ENCODE data around the gene SLC6A1.

SLC6A1 gene

DNA sequence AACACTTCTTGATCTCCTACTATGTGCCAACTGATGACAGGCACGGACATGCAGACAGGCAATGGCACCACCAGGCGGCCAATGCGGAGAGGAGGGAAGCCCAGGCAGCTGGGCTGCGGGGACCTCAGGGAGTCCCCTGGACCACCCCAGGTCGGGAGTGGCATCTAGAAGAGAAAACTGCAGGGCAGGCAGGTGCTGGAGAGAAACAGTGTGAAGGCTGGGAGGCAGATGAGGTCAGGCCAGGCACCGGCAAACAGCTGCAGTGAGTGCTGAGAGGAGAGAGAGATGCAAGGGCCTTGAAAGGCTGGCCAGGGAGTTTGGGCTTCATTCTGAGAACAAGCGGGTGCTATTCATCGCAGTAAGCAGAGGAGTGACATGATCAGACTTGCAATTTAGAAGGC is 29.1 kb downstream of the SLC6A1 start:
- no peak for TF ChIP-seq JUND (IDR thresholded peaks at IDR 0.05; ENCODE audit: low read depth)
- in situ Hi-C loops (cut with HindIII; ENCODE audit: low pct_unique_long_range_greater_than_20kb, low sequenced_read_pairs), result no loop called here
- DNase-seq (ENCODE audit: low read depth in 1 of 2, low spot score in 1 of 2), result no peak

DNA sequence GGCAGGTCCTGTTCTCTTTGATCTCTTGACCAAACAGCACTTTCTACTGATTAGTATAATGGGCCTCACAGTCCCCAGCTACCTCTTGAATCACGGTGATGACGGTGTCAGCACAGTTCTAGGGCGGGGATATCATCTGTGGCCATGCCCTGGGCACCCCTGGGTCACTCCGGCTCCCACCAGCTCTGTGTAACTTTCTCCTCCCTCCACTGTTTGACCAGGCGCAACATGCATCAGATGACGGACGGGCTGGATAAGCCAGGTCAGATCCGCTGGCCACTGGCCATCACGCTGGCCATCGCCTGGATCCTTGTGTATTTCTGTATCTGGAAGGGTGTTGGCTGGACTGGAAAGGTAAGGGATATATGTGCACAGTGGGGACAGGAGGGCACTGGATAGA is 29.6 kb downstream of the SLC6A1 start:
- no peak for DNase-seq (ENCODE audit: low read depth in 1 of 2, low spot score in 1 of 2)
- no peak for TF ChIP-seq JUND (IDR thresholded peaks at IDR 0.05; ENCODE audit: low read depth)
- in situ Hi-C loops (cut with HindIII; ENCODE audit: low pct_unique_long_range_greater_than_20kb, low sequenced_read_pairs), result no loop called here

DNA sequence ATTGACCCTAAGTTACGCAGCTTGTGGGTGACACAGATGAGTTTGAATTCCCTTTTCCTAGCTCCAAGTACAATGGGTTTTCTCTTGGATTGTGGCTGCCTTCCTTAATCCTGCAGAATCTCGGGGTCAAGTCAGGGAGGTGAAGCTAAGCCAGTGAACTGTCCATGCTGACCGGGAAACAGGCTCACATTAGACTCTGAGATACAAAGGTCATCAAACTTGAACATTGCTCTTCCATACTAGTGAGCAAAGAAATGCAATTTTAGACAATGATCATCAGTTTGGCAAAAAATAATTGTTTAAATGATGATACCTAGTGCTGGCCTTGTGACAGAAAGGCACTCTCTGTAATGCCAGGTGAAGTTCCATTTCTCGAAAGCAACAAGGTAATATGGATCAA is 31.6 kb downstream of the SLC6A1 start:
- no peak for TF ChIP-seq JUND (IDR thresholded peaks at IDR 0.05; ENCODE audit: low read depth)
- DNase-seq (ENCODE audit: low read depth in 1 of 2, low spot score in 1 of 2), result no peak
- in situ Hi-C loops (cut with HindIII; ENCODE audit: low pct_unique_long_range_greater_than_20kb, low sequenced_read_pairs), result no loop called here

DNA sequence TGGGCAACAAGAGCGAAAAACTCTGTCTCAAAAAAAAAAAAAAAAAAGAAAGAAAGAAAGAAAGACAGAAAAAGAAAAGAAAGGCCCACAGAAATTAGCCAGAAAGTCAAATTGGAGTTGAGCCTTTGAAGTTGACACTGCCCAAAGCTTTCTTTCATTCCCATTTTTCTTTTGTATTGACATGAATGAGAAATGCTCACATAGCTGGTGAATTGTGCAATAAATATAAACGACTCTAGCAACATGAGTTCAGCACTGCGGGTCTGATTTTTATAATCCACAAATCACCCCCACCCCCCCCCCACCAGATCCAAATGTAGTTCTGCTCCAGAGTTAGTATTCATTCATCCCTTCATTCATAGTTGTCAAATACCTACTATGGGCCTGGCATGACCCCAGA is 37.4 kb downstream of the SLC6A1 start:
- no peak for DNase-seq (ENCODE audit: low read depth in 1 of 2, low spot score in 1 of 2)
- TF ChIP-seq JUND (IDR thresholded peaks at IDR 0.05; ENCODE audit: low read depth), result no peak
- in situ Hi-C loops (cut with HindIII; ENCODE audit: low pct_unique_long_range_greater_than_20kb, low sequenced_read_pairs), result no loop called here

DNA sequence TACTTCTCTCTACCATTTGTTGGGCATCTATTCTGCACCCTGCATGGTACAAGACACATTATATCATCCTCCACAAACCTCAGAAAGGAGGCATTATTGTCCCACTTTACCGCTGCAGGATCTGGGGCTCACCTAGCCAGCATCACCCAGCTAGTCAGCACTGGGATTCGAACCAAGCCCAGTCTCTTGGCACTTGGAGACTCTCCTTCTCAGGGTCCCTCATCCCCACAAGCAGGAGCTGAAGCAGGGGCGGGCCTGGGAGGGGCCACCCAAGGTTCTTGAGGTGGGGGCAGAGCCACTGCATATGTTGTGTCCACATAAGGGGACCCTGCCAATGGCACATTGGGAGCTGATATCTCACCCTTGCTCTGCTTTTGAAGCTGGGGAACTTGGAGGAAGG is 41.3 kb downstream of the SLC6A1 start:
- in situ Hi-C loops (cut with HindIII; ENCODE audit: low pct_unique_long_range_greater_than_20kb, low sequenced_read_pairs), result no loop called here
- no peak for TF ChIP-seq JUND (IDR thresholded peaks at IDR 0.05; ENCODE audit: low read depth)
- DNase-seq (ENCODE audit: low read depth in 1 of 2, low spot score in 1 of 2), result no peak

DNA sequence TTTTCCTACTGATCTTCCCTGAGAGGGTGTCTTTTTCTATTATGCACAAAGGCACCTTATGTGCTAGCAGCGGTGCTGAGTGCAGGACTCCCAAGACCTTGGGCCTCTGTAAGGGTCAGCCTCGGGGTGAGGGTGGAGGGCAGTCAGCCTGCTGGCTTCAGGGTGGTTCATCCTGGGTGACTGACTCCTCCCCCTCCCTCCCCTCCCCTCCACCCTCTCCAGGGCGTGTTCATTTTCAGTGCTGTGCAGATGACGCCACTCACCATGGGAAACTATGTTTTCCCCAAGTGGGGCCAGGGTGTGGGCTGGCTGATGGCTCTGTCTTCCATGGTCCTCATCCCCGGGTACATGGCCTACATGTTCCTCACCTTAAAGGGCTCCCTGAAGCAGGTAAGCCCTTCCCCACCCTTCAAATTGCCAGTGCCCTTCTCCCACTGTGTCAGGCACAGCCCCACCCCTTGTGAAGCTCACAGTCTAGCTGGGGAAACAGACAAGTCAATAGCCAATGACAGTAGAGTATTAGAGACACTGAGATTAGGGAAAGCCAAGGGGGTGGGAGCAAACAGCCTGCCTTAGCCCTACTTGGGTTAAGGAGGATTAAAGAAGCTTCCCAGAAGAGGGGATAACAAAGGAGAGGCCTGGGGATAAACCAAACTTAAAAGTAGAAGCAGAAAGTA is 41.9 kb downstream of the SLC6A1 start:
- DNase-seq (ENCODE audit: low read depth in 1 of 2, low spot score in 1 of 2), result no peak
- TF ChIP-seq JUND (IDR thresholded peaks at IDR 0.05; ENCODE audit: low read depth), result no peak
- in situ Hi-C loops (cut with HindIII; ENCODE audit: low pct_unique_long_range_greater_than_20kb, low sequenced_read_pairs), result no loop called here

DNA sequence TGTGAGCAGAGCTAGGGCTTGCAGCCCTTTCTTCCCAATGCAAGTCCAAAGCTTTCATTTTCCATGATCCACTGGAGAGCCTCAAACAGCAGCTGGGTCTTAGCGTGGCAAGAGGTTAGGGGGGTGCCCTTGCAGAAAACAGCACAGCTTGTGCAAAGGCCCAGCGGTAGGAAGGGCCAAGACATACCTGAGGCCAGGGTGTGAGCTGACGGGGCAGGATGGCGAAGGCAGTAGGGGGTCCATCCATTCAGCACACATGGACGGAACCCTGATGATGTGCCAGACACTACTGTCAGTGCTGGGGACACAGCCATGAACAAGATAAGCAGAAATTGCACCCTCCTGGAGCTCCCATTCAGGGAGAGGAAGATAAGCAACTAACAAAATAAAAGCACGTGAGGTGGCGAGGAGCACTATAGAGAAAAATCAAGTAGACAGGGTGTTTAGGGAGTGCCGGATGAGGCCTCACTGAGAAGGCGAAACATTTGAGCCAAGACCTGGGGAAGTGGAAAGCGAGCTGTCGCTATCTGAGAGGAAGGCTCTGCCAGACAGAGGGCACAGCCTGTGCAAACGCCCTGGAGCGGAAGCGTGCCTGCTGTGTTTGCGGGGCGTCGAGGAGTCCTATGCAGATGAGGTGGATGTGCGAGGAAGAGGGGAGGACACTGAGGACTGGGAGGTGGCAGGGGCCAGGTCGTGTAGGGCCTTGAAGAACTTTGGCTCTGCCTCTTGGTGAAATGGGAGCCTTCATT is 43.4 kb downstream of the SLC6A1 start:
- in situ Hi-C loops (cut with HindIII; ENCODE audit: low pct_unique_long_range_greater_than_20kb, low sequenced_read_pairs), result no loop called here
- DNase-seq (ENCODE audit: low read depth in 1 of 2, low spot score in 1 of 2), result no peak
- no peak for TF ChIP-seq JUND (IDR thresholded peaks at IDR 0.05; ENCODE audit: low read depth)

DNA sequence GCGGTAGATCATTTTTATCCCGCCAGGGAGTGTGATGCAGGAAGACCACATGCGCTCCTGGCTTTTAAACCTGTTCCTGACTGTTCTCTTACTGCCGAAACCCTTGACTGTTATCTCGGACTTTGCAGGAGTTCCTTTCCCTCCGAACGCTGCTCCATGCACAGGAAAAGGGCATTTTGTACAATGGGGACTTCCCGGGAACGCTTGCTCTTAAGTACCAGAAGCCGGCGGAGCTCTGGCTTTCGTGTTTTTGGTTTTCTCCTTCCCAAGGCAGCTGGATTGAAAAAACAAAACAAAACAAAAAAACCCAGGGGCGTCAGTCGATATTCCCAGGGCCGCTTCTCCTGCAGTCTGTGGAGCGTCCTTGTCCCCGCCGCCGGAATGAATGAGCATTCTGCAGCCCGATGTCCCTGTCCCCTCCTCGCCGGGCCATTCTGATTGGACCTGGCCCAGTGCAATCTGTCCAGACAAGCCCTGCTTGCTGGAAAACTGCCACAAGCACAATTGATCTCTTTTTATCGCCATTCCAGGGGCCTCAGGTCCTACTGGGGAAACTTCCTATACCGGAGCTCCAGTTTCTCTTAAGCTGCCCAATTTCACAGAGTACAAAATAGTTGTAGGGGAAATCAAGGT is 44.8 kb downstream of the SLC6A1 start:
- no peak for DNase-seq (ENCODE audit: low read depth in 1 of 2, low spot score in 1 of 2)
- in situ Hi-C loops (cut with HindIII; ENCODE audit: low pct_unique_long_range_greater_than_20kb, low sequenced_read_pairs), result no loop called here

DNA sequence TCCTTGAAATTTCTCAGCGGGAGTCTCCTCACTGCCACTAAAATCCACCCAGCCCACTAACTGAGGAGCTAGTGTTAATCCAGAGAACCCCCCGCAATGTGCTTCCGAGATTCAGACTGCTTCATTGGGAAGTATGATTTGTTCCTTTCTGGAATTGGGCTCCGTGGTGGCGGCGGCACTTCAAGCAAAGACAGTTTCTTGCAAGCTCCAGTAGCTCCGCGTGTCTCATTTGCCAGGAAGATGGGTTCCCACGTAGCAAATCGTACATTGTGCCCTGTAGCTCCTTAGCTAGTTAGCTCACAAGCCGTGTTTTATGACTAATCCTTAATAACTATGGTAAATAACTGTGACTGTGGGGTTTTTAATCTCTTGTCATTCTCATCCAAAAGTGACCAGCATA is 45.4 kb downstream of the SLC6A1 start:
- TF ChIP-seq JUND (IDR thresholded peaks at IDR 0.05; ENCODE audit: low read depth), result no peak
- in situ Hi-C loops (cut with HindIII; ENCODE audit: low pct_unique_long_range_greater_than_20kb, low sequenced_read_pairs), result no loop called here
- DNase-seq (ENCODE audit: low read depth in 1 of 2, low spot score in 1 of 2), result no peak

More for the DNA sequence above, 44.8 kb downstream of the SLC6A1 start:
- no peak for TF ChIP-seq JUND (IDR thresholded peaks at IDR 0.05; ENCODE audit: low read depth)

DNA sequence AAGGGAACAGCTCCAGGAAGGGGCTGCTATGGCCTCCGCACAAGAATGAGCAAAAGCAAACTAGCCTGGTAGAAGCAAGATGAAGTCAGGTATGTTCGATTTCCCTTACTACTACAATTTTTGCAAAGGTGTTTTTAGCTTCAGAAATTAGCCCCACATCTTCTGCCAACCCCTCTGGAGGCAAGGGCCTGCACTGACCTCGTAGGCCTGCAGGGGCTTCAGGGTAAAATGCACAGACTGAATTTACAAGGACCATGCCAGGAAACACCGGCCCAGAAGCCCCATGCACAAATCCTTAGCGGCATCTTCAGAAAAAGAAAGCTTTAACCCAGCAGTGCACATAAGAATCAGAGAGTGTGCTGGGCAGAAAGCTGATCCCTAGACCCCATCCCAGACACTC is 53.0 kb downstream of the SLC6A1 start:
- no peak for DNase-seq (ENCODE audit: low read depth in 1 of 2, low spot score in 1 of 2)
- TF ChIP-seq JUND (IDR thresholded peaks at IDR 0.05; ENCODE audit: low read depth), result no peak
- in situ Hi-C loops (cut with HindIII; ENCODE audit: low pct_unique_long_range_greater_than_20kb, low sequenced_read_pairs), result no loop called here

DNA sequence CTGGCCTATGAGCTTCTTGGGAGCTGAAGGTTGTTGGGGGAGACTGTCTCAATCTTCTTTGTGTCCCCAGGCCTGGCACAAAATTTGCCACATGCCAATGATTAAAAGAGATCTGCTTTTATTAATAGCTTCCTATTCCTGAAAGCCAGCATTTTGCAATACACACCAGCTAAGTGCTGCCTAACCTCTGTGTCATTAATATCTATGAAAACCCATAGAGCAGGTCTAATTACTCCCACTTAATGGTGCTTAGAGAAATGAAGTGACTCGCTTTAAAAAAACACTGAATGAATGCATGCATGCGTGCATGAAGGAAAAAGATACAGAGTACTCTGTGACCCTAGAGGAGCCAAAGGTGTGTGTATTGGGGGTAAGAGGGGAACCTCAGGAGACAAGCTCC is 55.0 kb downstream of the SLC6A1 start:
- in situ Hi-C loops (cut with HindIII; ENCODE audit: low pct_unique_long_range_greater_than_20kb, low sequenced_read_pairs), result no loop called here
- no peak for DNase-seq (ENCODE audit: low read depth in 1 of 2, low spot score in 1 of 2)
- no peak for TF ChIP-seq JUND (IDR thresholded peaks at IDR 0.05; ENCODE audit: low read depth)

DNA sequence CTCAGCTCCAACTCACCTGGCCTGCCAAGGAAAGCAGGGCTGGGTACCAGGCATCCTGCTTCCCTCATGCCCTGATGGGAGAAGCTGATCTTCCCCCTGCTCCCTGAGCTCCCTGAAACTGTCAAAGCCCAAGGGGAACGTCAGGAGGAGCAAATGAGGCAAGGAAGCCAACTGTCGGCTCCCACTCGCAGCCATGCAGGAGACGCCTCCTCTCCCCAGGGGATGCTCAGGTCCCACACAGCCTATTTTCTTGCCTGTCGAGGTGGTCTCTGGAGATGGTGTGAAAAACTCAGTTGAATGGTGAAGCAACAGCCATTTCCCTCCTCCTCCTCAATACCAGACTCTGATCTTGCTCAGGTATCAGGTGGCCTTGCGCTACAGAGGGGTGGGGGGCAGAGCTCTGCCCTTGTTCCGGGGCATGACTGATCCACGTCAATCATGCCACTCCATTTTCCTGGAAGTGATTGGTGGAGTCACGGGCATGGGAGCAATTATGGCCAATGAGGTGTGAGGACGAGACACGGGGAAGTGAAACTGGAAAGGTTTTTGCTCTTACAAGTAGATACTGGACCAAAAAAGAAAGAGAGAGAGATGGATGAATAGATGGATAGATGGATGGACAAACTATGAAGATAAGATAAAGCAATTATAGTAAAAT is 58.2 kb downstream of the SLC6A1 start:
- no peak for DNase-seq (ENCODE audit: low read depth in 1 of 2, low spot score in 1 of 2)
- TF ChIP-seq JUND (IDR thresholded peaks at IDR 0.05; ENCODE audit: low read depth), result no peak
- in situ Hi-C loops (cut with HindIII; ENCODE audit: low pct_unique_long_range_greater_than_20kb, low sequenced_read_pairs), result no loop called here

All from T47D (cell line).